ENCODE results near the gene PALM3.
A peak's percentile ranks its signal among the peaks of the same experiment; 100 is the strongest.

PALM3 gene

GRCh38 chr19:14061751-14062557 is at the start of gene PALM3:
PALM3 (minus strand) TSS chr19:14062076; CDS start chr19:14061980, 96 bp downstream.
- no peak for DNase-seq (ENCODE audit: low read depth in 2 of 2)

GRCh38 chr19:14111486-14111885 is 49.6 kb upstream of the PALM3 start:
- DNase-seq (ENCODE audit: low read depth in 2 of 2) = no peak

- DNase-seq (ENCODE audit: low read depth in 2 of 2) = no peak
Measured at GRCh38 chr19:14110650-14111049, 48.8 kb upstream of the PALM3 start.

- DNase-seq (ENCODE audit: low read depth in 2 of 2) = no peak
Measured at GRCh38 chr19:14107581-14108461, 45.9 kb upstream of the PALM3 start.

GRCh38 chr19:14106840-14107239 is 45.0 kb upstream of the PALM3 start:
- no peak for DNase-seq (ENCODE audit: low read depth in 2 of 2)

- DNase-seq (ENCODE audit: low read depth in 2 of 2) = no peak
Measured at GRCh38 chr19:14105680-14106079, 43.8 kb upstream of the PALM3 start.

- no peak for DNase-seq (ENCODE audit: low read depth in 2 of 2)
Measured at GRCh38 chr19:14103310-14103709, 41.4 kb upstream of the PALM3 start.

GRCh38 chr19:14102756-14103155 is 40.9 kb upstream of the PALM3 start:
- no peak for DNase-seq (ENCODE audit: low read depth in 2 of 2)

- DNase-seq (ENCODE audit: low read depth in 2 of 2) = no peak
Measured at GRCh38 chr19:14102102-14102696, 40.3 kb upstream of the PALM3 start.

- no peak for DNase-seq (ENCODE audit: low read depth in 2 of 2)
Measured at GRCh38 chr19:14101003-14101545, 39.2 kb upstream of the PALM3 start.

GRCh38 chr19:14097532-14098151 is 35.8 kb upstream of the PALM3 start:
- no peak for DNase-seq (ENCODE audit: low read depth in 2 of 2)

- no peak for DNase-seq (ENCODE audit: low read depth in 2 of 2)
Measured at GRCh38 chr19:14096272-14096992, 34.6 kb upstream of the PALM3 start.

- no peak for DNase-seq (ENCODE audit: low read depth in 2 of 2)
Measured at GRCh38 chr19:14094854-14095253, 33.0 kb upstream of the PALM3 start.

GRCh38 chr19:14093117-14093823 is 31.4 kb upstream of the PALM3 start:
- DNase-seq (ENCODE audit: low read depth in 2 of 2) = no peak

GRCh38 chr19:14091813-14092462 is 30.1 kb upstream of the PALM3 start:
- no peak for DNase-seq (ENCODE audit: low read depth in 2 of 2)

GRCh38 chr19:14091081-14091812 is 29.4 kb upstream of the PALM3 start:
- peak in 1 of 2 donors; percentile 40 for DNase-seq (ENCODE audit: low read depth in 2 of 2)

GRCh38 chr19:14090509-14091080 is 28.7 kb upstream of the PALM3 start, which contains the start of gene SAMD1:
SAMD1 (minus strand) TSS chr19:14090751.
- peak; percentile 87 to 89 for DNase-seq (ENCODE audit: low read depth in 2 of 2)

- peak in 1 of 2 donors; percentile 24 for DNase-seq (ENCODE audit: low read depth in 2 of 2)
Measured at GRCh38 chr19:14089662-14090508, 28.0 kb upstream of the PALM3 start.

All from stimulated activated CD4-positive, alpha-beta T cell treated with anti-CD3 and anti-CD28 coated beads, Interleukin-1b, Interleukin-23, amount 100 ng/mL, for 4 hours (primary cell).